ENCODE data around the gene TGDS. TPM values are rescaled to one million over a fixed set of nuclear protein-coding genes. Genes with fewer than 3 reads are reported as not detected.

TGDS gene
- total RNA-seq, 2 donors from 2014 or later: 11.2 to 17.4 TPM

GRCh38 chr13:94617389-94618000 lies 21.5 kb upstream of the TGDS start:
- Histone ChIP-seq H3K4me1 (ENCODE audit: control insufficient read depth in 1 of 2, low read depth in 2 of 2) (no peaks in the 10 kb centered on the region), H3K9me3 (no peaks in the 10 kb centered on the region), H3K4me3 (no peak overlapping the region), H3K27ac (no peak overlapping the region), H3K36me3 (peaks cover 3% of the 10 kb centered on the region), H3K27me3 (replicated peaks; ENCODE audit: insufficient read depth) (no peaks in the 10 kb centered on the region)
- no peak for DNase-seq (ENCODE audit: low spot score)
- ATAC-seq (ENCODE audit: insufficient number of reproducible peaks, low FRiP score, low read depth): no peak
- peak; percentile 57 for TF ChIP-seq CTCF (IDR thresholded peaks at IDR 0.05)

GRCh38 chr13:94613051-94613450 lies 17.1 kb upstream of the TGDS start:
- TF ChIP-seq CTCF (IDR thresholded peaks at IDR 0.05): no peak
- no peaks in the 10 kb centered on the region for H3K4me1 ChIP-seq (ENCODE audit: control insufficient read depth in 1 of 2, low read depth in 2 of 2)
- H3K27me3 ChIP-seq (replicated peaks; ENCODE audit: insufficient read depth): no peaks in the 10 kb centered on the region
- no peaks in the 10 kb centered on the region for H3K9me3 ChIP-seq
- H3K27ac ChIP-seq: no peak overlapping the region
- ATAC-seq (ENCODE audit: insufficient number of reproducible peaks, low FRiP score, low read depth) (no peak), DNase-seq (ENCODE audit: low spot score) (no peak)
- no peak overlapping the region for H3K4me3 ChIP-seq
- H3K36me3 ChIP-seq: peaks cover 7% of the 10 kb centered on the region

- TF ChIP-seq CTCF (IDR thresholded peaks at IDR 0.05): no peak
- DNase-seq (ENCODE audit: low spot score): no peak
These were observed 16.1 kb upstream of the TGDS start for GRCh38 chr13:94612050-94612449.

GRCh38 chr13:94610475-94610874 lies 14.5 kb upstream of the TGDS start:
- ATAC-seq (ENCODE audit: insufficient number of reproducible peaks, low FRiP score, low read depth) (no peak), DNase-seq (ENCODE audit: low spot score) (no peak)
- no peak overlapping the region for H3K4me3 ChIP-seq
- no peak overlapping the region for H3K27ac ChIP-seq
- no peak for TF ChIP-seq CTCF (IDR thresholded peaks at IDR 0.05)
- H3K4me1 ChIP-seq (ENCODE audit: control insufficient read depth in 1 of 2, low read depth in 2 of 2): no peaks in the 10 kb centered on the region
- H3K27me3 ChIP-seq (replicated peaks; ENCODE audit: insufficient read depth): no peaks in the 10 kb centered on the region
- H3K9me3 ChIP-seq: no peaks in the 10 kb centered on the region
- peaks cover 7% of the 10 kb centered on the region for H3K36me3 ChIP-seq

More at GRCh38 chr13:94612050-94612449, 16.1 kb upstream of the TGDS start:
- no peak overlapping the region for H3K27ac ChIP-seq
- H3K9me3 ChIP-seq: no peaks in the 10 kb centered on the region
- H3K27me3 ChIP-seq (replicated peaks; ENCODE audit: insufficient read depth): no peaks in the 10 kb centered on the region
- H3K4me1 ChIP-seq (ENCODE audit: control insufficient read depth in 1 of 2, low read depth in 2 of 2): no peaks in the 10 kb centered on the region
- H3K4me3 ChIP-seq: no peak overlapping the region
- H3K36me3 ChIP-seq: peaks cover 7% of the 10 kb centered on the region
- no peak for ATAC-seq (ENCODE audit: insufficient number of reproducible peaks, low FRiP score, low read depth)

- no peaks in the 10 kb centered on the region for H3K27me3 ChIP-seq (replicated peaks; ENCODE audit: insufficient read depth)
- H3K36me3 ChIP-seq: peaks cover 7% of the 10 kb centered on the region
- H3K4me1 ChIP-seq (ENCODE audit: control insufficient read depth in 1 of 2, low read depth in 2 of 2): no peaks in the 10 kb centered on the region
- TF ChIP-seq CTCF (IDR thresholded peaks at IDR 0.05): no peak
- no peak overlapping the region for H3K27ac ChIP-seq
- H3K9me3 ChIP-seq: no peaks in the 10 kb centered on the region
- DNase-seq (ENCODE audit: low spot score) (no peak), ATAC-seq (ENCODE audit: insufficient number of reproducible peaks, low FRiP score, low read depth) (no peak)
- no peak overlapping the region for H3K4me3 ChIP-seq
These were observed 13.2 kb upstream of the TGDS start for GRCh38 chr13:94609196-94609595.
